ENCODE data around the gene PSG2.
"Not testable (repeated sequence)": the region's sequence is repeated elsewhere in the genome, so short reads cannot be mapped to it uniquely, and the experiment has no call there.

Gene PSG2

GRCh38 chr19:43027985-43028384, 54.5 kb downstream of the PSG2 start:
- not testable (repeated sequence) for H3K79me2 ChIP-seq (ENCODE audit: control insufficient read depth, insufficient read depth, low read length, unreplicated experiment); H3K4me3 ChIP-seq (ENCODE audit: low read depth, low read length); H3K36me3 ChIP-seq (ENCODE audit: insufficient read depth, low read length); H3K4me1 ChIP-seq (ENCODE audit: control insufficient read depth, insufficient read depth, low read length, unreplicated experiment); H3K27ac ChIP-seq (ENCODE audit: low read depth, low read length); H3K27me3 ChIP-seq (ENCODE audit: insufficient read depth, low read length); H2AFZ ChIP-seq (ENCODE audit: low read length, unreplicated experiment)

DNA sequence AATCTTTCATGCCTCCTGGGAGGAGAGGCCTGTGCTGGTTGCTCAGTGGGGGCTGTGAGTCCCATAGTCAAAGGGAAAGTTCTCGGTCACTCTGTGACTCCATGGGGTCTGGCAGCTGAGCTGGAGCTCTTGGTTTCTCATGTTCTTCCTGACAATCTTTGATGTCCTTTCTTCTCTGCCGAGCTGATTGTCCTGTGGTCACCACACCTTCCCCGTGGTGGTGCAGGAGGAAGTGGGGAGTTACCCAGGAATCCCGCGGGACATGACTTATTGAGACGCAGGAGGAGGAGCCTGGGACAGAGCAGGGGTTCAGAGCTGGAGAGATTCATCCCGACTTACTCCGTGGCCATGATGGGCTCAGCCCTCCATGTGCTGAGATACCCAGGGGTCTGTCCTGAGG, 55.4 kb downstream of the PSG2 start:
- not testable (repeated sequence) for H3K36me3 ChIP-seq (ENCODE audit: insufficient read depth, low read length); H3K27me3 ChIP-seq (ENCODE audit: insufficient read depth, low read length)

DNA sequence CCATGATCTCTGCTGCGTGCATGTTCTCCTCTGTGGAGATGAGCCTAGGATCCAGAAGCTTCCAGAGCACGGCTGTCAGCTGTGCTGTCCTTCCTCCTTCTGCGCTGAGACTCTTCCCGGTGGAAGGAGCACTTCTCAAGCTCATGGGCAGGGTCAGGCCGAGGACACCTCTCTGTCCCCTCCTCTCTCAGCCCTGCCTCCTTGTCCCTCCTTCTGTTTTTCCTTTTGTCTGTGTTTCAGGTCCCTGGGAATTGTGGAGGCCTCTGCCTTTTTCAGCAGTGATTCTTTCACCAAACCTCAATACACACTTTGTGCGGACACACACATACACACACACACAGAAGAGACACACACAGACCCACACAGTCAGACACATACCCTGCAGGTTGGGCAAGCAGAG, 56.1 kb downstream of the PSG2 start, which contains the start of gene PSG11:
Gene PSG11, minus strand, starts transcription at position 101 of the 400 bp plus-strand sequence. Its CDS starts 97 bp downstream, at position 4.
- H3K27ac ChIP-seq (ENCODE audit: low read depth, low read length); H3K4me1 ChIP-seq (ENCODE audit: control insufficient read depth, insufficient read depth, low read length, unreplicated experiment); H3K79me2 ChIP-seq (ENCODE audit: control insufficient read depth, insufficient read depth, low read length, unreplicated experiment); H3K36me3 ChIP-seq (ENCODE audit: insufficient read depth, low read length); H2AFZ ChIP-seq (ENCODE audit: low read length, unreplicated experiment); H3K4me3 ChIP-seq (ENCODE audit: low read depth, low read length); H3K27me3 ChIP-seq (ENCODE audit: insufficient read depth, low read length): not testable (repeated sequence)

More for the DNA sequence above, 55.4 kb downstream of the PSG2 start:
- not testable (repeated sequence) for H2AFZ ChIP-seq (ENCODE audit: low read length, unreplicated experiment); H3K27ac ChIP-seq (ENCODE audit: low read depth, low read length); H3K4me3 ChIP-seq (ENCODE audit: low read depth, low read length); H3K4me1 ChIP-seq (ENCODE audit: control insufficient read depth, insufficient read depth, low read length, unreplicated experiment); H3K79me2 ChIP-seq (ENCODE audit: control insufficient read depth, insufficient read depth, low read length, unreplicated experiment)

DNA sequence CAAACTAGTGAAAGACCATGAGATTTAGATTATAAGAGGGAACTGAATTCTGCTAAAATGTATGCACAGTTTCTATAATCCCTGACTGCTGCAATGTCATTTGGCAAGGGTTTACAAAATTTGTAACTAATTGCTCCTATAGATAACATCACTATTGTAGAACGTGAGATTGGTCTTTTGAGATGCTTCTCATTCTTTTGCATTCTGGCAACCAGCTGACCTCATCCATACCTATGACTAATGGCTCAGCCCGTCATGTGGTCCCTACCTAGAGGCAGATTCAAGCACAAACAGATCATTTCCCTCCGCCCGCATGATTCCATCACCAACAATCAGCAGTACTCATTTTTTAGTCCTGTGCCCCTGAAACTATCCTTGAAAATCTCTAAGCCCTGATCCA, 60.4 kb downstream of the PSG2 start:
- H3K4me1 ChIP-seq (ENCODE audit: control insufficient read depth, insufficient read depth, low read length, unreplicated experiment); H3K4me3 ChIP-seq (ENCODE audit: low read depth, low read length); H3K36me3 ChIP-seq (ENCODE audit: insufficient read depth, low read length); H3K79me2 ChIP-seq (ENCODE audit: control insufficient read depth, insufficient read depth, low read length, unreplicated experiment); H2AFZ ChIP-seq (ENCODE audit: low read length, unreplicated experiment); H3K27me3 ChIP-seq (ENCODE audit: insufficient read depth, low read length): not testable (repeated sequence)
- H3K27ac ChIP-seq (ENCODE audit: low read depth, low read length): peak overlapping the region; percentile 94

- not testable (repeated sequence) for H3K79me2 ChIP-seq (ENCODE audit: control insufficient read depth, insufficient read depth, low read length, unreplicated experiment); H2AFZ ChIP-seq (ENCODE audit: low read length, unreplicated experiment); H3K4me1 ChIP-seq (ENCODE audit: control insufficient read depth, insufficient read depth, low read length, unreplicated experiment); H3K36me3 ChIP-seq (ENCODE audit: insufficient read depth, low read length); H3K27me3 ChIP-seq (ENCODE audit: insufficient read depth, low read length); H3K4me3 ChIP-seq (ENCODE audit: low read depth, low read length)
- H3K27ac ChIP-seq (ENCODE audit: low read depth, low read length): peak overlapping the region; percentile 94
Measured at GRCh38 chr19:43021629-43022028, 60.9 kb downstream of the PSG2 start.

DNA sequence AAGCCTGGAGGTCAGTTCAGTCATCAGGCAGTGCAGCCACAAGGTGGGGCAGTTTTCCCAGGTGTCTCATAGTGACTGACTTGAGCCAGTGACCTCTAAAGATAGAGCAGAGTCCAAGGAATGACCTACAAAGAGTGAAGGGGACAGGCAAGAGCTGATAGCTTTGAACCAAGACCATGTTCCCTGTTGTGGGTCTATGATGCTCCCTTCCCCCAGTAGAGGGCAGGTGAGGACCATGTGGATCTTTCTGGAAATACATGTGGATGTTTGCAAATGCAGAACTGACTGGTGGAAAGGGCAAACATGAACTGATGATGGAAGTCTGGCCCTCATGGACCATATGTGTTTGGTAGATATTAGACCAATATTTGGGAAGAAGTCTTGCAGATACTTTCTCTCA, 62.9 kb downstream of the PSG2 start:
- not testable (repeated sequence) for H3K27me3 ChIP-seq (ENCODE audit: insufficient read depth, low read length); H2AFZ ChIP-seq (ENCODE audit: low read length, unreplicated experiment); H3K36me3 ChIP-seq (ENCODE audit: insufficient read depth, low read length); H3K4me3 ChIP-seq (ENCODE audit: low read depth, low read length); H3K4me1 ChIP-seq (ENCODE audit: control insufficient read depth, insufficient read depth, low read length, unreplicated experiment); H3K27ac ChIP-seq (ENCODE audit: low read depth, low read length); H3K79me2 ChIP-seq (ENCODE audit: control insufficient read depth, insufficient read depth, low read length, unreplicated experiment)

Measured in ACC112 (cell line).